LNCAP (cell line): Measurements from ENCODE around the gene PWWP2B.

ENCODE experiments used
- CTCF ChIP-seq: fragments of 450-650 bp; IDR thresholded peaks from 2 replicates; pipeline ENCODE4 v1.5.1; 2017; ENCODE audit warnings: mild to moderate bottlenecking

The PWWP2B gene

GRCh38 chr10:132394201-132394811 is 2.7 kb upstream of the PWWP2B start:
- no peak for TF ChIP-seq CTCF

DNA sequence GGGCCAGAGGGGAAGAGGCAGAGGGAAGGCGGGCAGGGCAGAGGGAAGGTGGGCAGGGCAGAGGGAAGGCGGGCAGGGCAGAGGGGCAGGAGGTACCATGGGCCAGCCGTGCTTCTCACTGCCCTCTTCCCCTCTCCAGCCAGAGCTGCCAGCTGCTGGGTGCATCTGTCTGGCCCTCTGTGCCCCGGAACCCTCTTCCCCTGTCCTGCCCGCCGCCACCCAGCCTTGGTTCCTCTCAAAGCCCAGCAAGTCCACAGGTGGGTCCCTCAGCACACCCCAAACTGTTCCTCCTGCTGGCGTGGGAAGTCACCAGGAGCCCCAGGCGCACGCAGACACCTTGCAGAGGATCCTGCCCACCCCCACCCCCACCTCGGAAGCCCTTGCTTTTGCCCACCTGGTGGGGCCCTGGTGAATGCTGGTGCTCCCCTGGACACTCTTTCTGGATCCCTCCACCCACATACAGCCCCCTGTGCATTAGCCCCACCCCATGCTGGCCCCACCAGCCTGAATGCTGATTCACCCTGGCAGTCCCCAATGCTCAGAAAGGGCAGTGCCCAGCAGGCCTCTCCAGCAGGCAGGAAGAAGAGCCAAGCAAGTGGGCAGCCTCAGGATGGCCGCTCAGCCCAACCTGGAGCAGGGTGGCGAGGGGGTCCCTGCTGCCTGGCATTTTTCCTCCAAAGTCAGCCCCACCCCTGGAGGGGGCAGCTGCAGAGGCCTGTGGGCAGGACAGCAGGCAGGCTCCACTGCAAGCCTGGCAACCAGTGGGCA is 1.9 kb upstream of the PWWP2B start:
- no peak for TF ChIP-seq CTCF

GRCh38 chr10:132395704-132396493 is 1.1 kb upstream of the PWWP2B start:
- TF ChIP-seq CTCF, result no peak

GRCh38 chr10:132396494-132397035 is 435 bp upstream of the PWWP2B start:
- 0 out of 2 replicates have a peak, but pooled peaks have one; percentile 21 for TF ChIP-seq CTCF

DNA sequence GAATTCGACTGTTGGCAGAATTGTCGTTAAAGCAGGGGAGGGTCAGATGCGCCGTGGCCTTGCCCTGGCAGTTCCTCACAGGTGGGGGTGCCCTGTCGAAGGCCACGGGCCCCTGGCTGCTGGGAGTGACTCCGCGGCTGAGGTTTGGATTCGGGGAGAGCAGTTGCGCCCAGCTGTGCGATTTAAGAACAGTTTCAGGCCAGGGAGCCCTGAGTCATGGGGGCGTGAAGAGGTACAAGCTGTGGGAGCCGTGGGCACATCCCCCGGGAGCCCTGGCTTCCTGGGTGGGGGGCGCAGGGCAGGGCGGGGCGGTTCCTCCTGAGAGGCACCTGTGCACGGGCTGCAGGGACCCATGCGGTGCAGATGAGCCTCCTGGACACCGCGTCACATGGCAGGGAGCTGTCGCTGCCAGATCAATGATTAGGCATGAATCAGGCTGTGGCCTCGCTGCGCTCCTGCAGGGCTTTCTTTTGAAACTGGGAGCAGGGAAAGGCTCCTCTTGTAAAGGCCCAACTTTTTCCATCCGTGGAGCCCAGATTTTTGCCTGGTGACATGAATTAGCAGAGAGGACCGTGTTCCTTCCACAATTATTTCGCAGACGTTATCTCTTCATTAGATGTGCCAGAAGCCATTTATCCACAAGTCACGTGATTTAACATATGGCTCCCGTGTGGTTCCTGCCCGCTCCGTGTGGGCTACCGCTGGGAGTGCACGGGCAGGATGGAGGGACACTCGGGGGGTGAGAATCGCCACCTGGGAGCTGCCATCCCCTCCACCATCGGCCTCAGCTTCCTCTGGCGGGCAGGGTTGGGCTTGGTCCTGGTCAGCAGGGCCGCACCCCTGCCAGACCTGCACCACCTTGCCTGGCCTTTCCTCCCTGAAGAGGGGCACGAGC is 918 bp downstream of the PWWP2B start:
- TF ChIP-seq CTCF, result no peak

- TF ChIP-seq CTCF, result no peak
These were observed 1.6 kb downstream of the PWWP2B start for GRCh38 chr10:132398566-132398991.
